ENCODE results near the gene ZNF74.
"Not testable (repeated sequence)": the region's sequence is repeated elsewhere in the genome, so short reads cannot be mapped to it uniquely, and the experiment has no call there.

ZNF74 gene

DNA sequence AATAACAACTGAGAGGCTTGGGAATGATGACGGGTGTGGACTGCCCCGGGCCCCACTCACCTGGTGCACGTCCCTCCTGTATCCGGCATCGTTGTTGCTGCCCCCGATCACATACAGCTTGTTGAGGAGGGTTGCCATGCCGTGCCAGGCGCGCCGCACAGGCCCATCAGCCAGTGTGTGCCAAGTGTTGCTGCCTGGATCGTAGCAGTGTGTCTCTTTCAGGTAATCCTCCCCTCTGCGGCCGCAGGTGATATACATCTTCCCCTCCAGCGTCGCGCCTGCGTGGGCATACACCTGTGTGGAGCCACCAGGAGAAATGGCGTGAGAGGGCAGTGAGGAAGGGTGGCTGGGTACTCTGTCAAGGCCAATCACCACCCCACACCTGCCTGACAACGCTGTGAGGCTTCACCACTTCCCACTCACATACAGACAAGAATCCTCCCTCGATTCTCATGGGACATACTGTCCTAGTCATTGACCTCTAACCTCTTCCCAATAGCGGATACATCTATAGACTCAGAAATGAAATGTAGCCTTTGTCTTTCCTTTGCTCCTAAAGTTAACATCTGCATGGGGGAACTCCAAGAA is 52.5 kb downstream of the ZNF74 start:
- peak; percentile 15 for DNase-seq (ENCODE audit: low spot score)

DNA sequence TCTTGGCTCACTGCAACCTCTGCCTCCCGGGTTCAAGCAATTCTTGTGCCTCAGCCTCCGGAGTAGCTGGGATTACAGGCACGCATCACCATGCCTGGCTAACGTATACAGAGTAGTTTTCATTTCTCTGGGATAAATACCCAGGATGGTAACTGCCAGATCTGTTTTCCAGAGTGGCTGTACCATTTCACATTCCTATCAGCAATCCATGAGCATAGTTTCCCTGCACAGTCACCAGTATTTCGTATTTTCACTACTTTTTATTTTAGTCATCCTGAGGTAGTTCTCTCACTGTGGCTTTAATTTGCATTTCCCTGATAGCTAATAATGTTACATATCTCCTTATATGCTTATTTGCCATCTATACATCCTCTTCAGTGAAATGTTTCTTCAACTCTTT is 54.7 kb downstream of the ZNF74 start:
- no peak for DNase-seq (ENCODE audit: low spot score)

GRCh38 chr22:20449819-20450550 is 56.0 kb downstream of the ZNF74 start:
- no peak for DNase-seq (ENCODE audit: low spot score)

- DNase-seq (ENCODE audit: low spot score): no peak
These were observed 56.6 kb downstream of the ZNF74 start for GRCh38 chr22:20450551-20450906.

GRCh38 chr22:20451129-20451778 is 57.3 kb downstream of the ZNF74 start:
- not testable (repeated sequence) for DNase-seq (ENCODE audit: low spot score)

DNA sequence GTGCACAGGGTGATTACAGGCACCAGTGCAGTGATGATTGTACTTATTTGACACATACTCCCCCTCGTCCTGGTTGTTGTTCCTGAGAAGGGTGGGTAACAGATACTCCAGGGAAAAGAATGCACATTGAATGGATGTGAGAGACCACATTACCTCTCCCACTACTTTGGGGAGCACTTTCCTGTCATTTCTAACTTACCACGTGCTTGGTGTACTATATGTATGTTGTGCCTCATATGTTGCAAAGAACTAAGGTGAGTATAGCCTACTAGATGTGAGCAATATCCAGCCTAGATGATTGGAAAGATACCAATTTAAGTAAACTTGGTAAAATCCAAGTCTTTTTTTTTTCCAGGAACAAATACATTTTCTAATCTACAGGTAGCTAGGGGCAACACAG is 58.0 kb downstream of the ZNF74 start:
- DNase-seq (ENCODE audit: low spot score): no peak

DNA sequence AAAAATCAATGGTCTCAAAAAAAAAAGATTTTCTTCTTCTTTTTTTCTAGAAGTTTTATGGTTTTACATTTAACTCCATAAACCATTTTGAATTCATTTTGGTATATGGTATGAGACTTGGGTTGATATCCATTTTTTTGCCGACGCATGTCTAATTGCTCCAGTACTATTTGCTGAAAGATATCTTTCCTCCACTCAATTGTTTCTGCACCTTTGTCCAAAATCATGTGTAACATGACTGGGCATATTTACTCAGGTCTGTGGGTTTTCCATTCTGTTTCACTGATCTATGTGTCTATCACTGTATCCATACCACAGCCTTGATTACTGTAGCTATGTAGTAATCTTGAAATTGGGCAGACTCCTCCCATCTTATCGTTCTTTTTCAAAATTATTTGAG is 59.3 kb downstream of the ZNF74 start:
- DNase-seq (ENCODE audit: low spot score): no peak

DNA sequence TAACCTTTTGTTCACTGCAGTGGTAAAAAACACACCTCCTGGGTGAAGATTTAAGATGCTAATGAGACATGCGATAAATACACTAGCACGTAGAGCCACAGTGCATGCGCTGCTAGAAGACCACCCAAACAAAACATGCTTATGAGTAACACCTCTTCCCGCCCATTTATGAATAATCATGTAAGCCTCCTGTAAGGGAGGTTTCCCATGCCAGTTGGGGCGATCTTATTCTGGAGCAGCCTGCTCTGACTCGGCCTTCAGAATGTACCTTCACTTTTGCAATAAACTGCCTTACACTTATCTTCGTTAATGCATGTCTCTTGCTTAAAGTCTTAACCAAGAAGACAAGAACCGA is 61.7 kb downstream of the ZNF74 start:
- DNase-seq (ENCODE audit: low spot score): no peak

- peak; percentile 92 for DNase-seq (ENCODE audit: low spot score)
These were observed 62.2 kb downstream of the ZNF74 start for GRCh38 chr22:20456064-20456721.

DNA sequence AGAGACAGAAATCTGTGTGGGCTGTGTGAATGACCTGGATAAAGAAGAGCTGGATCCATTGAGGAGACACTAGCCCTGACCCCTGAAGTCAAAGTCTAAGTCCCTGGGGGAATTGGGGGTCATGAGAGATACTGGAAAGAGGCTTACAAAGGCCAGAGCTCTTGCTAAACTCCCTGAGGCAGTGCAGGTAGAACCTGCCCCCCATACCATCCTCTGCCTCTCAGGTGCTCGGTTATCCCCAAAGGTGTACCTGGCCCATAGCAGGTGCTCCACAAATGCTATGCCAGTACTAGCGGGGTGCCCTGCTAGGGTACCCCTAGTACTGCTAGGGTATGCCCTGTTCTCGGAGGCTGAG is 62.7 kb downstream of the ZNF74 start:
- no peak for DNase-seq (ENCODE audit: low spot score)

DNA sequence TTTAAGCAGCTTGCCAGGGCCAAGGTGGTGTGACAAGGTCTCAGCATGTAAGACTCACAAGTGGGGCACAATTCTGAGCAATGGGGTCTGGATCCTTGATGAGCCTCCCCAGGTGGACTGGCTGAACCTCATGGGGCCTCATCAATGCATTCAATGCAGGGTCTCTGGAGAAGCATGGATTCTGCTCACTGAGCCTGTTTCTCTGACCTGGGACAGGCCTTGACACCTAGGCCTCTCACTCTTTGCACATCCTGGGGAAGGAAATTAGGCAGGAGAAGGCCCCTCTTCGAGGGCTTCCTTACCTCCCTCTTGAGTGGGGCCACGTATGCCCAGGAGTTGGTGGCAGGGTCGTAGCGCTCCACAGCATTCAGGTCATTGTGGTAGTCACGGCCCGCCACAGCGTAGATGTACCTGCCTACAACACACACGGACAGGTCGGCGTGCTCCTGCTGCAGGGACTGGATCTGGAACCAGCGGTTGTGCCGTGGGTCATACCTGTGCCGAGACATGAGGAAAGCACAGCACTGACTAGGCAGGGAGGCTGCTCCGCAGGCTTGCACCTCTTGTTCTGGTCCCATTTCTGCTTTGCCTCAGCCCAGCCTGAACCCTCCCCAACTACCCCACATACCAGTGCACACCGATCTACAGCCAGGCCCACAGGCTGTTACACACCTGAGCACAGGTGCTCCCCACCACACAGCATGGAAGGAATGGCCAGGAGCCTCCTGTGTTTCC is 63.7 kb downstream of the ZNF74 start:
- no peak for DNase-seq (ENCODE audit: low spot score)
